ENCODE results near the gene FZD7. TPM values are rescaled to one million over a fixed set of nuclear protein-coding genes. Genes with fewer than 3 reads are reported as not detected.

Gene FZD7
- total RNA-seq, 4 donors from 2014 or later: 4.4 to 9.4 (median 6.4) TPM

- intact Hi-C loops (cut with DNase I; ENCODE audit: low total_unique reads) (no loop called here), in situ Hi-C loops (cut with MboI; ENCODE audit: low sequenced_read_pairs in 4 of 4) (no loop called here)
- H3K4me3 ChIP-seq: no peak overlapping the region
- no peak for TF ChIP-seq CTCF (IDR thresholded peaks at IDR 0.05 in 4 of 5, conservative IDR thresholded peaks at IDR 0.05 in 1 of 5)
- no peak for TF ChIP-seq POLR2A (IDR thresholded peaks at IDR 0.05)
- no peak for DNase-seq
- no peak overlapping the region for H3K27ac ChIP-seq
- ATAC-seq: no peak
- no peaks in the 10 kb centered on the region for H3K36me3 ChIP-seq
- no peaks in the 10 kb centered on the region for H3K27me3 ChIP-seq
- H3K4me1 ChIP-seq: peaks cover 5 to 14% of the 10 kb centered on the region in 2 donors
- no peaks in the 10 kb centered on the region for H3K9me3 ChIP-seq
These were observed 28.3 kb upstream of the FZD7 start for GRCh38 chr2:202005272-202005887.

GRCh38 chr2:202006301-202006700 lies 27.4 kb upstream of the FZD7 start:
- ATAC-seq: no peak
- intact Hi-C loops (cut with DNase I; ENCODE audit: low total_unique reads): no loop called here
- TF ChIP-seq POLR2A (IDR thresholded peaks at IDR 0.05): no peak
- TF ChIP-seq CTCF (IDR thresholded peaks at IDR 0.05 in 4 of 5, conservative IDR thresholded peaks at IDR 0.05 in 1 of 5): no peak
- H3K36me3 ChIP-seq: no peaks in the 10 kb centered on the region
- no peak for DNase-seq
- H3K9me3 ChIP-seq: no peaks in the 10 kb centered on the region
- in situ Hi-C loops (cut with MboI; ENCODE audit: low sequenced_read_pairs in 4 of 4): no loop called here
- peaks cover 5 to 14% of the 10 kb centered on the region in 2 donors for H3K4me1 ChIP-seq
- H3K27me3 ChIP-seq: no peaks in the 10 kb centered on the region
- no peak overlapping the region for H3K27ac ChIP-seq
- H3K4me3 ChIP-seq: no peak overlapping the region

GRCh38 chr2:202007015-202007982 lies 26.4 kb upstream of the FZD7 start:
- H3K27ac ChIP-seq: peak overlapping the region in 1 of 4 donors; percentile 85
- H3K9me3 ChIP-seq: no peaks in the 10 kb centered on the region
- H3K27me3 ChIP-seq: no peaks in the 10 kb centered on the region
- H3K4me3 ChIP-seq: no peak overlapping the region
- in situ Hi-C loops (cut with MboI; ENCODE audit: low sequenced_read_pairs in 4 of 4) (no loop called here), intact Hi-C loops (cut with DNase I; ENCODE audit: low total_unique reads) (no loop called here)
- ATAC-seq (no peak), DNase-seq (no peak)
- no peak for TF ChIP-seq POLR2A (IDR thresholded peaks at IDR 0.05)
- no peak for TF ChIP-seq CTCF (IDR thresholded peaks at IDR 0.05 in 4 of 5, conservative IDR thresholded peaks at IDR 0.05 in 1 of 5)
- H3K4me1 ChIP-seq: peaks cover 5 to 14% of the 10 kb centered on the region in 2 donors
- no peaks in the 10 kb centered on the region for H3K36me3 ChIP-seq

GRCh38 chr2:202007983-202008354 lies 25.7 kb upstream of the FZD7 start:
- in situ Hi-C loops (cut with MboI; ENCODE audit: low sequenced_read_pairs in 4 of 4): no loop called here
- Histone ChIP-seq H3K9me3 (no peaks in the 10 kb centered on the region), H3K27me3 (no peaks in the 10 kb centered on the region), H3K4me3 (no peak overlapping the region), H3K36me3 (no peaks in the 10 kb centered on the region), H3K4me1 (peaks cover 5 to 14% of the 10 kb centered on the region in 2 donors), H3K27ac (peak overlapping the region in 2 of 4 donors; percentile 77 to 85)
- intact Hi-C loops (cut with DNase I; ENCODE audit: low total_unique reads): no loop called here
- TF ChIP-seq POLR2A (IDR thresholded peaks at IDR 0.05): no peak
- no peak for TF ChIP-seq CTCF (IDR thresholded peaks at IDR 0.05 in 4 of 5, conservative IDR thresholded peaks at IDR 0.05 in 1 of 5)
- ATAC-seq: no peak
- DNase-seq: no peak

Measured in gastrocnemius medialis (tissue), 4 donors.